HG03457 (cell line): ENCODE data around the gene ACSM6.
"Not testable (repeated sequence)": the region's sequence is repeated elsewhere in the genome, so short reads cannot be mapped to it uniquely, and the experiment has no call there.

Source experiments
- ATAC-seq: cut with Tn5 transposase; IDR thresholded peaks from one replicate; pipeline ENCODE4 v1.9.1; 2021; ENCODE audit warnings: moderate number of reproducible peaks; ENCODE audit not compliant: unreplicated experiment

The ACSM6 gene, protein sequence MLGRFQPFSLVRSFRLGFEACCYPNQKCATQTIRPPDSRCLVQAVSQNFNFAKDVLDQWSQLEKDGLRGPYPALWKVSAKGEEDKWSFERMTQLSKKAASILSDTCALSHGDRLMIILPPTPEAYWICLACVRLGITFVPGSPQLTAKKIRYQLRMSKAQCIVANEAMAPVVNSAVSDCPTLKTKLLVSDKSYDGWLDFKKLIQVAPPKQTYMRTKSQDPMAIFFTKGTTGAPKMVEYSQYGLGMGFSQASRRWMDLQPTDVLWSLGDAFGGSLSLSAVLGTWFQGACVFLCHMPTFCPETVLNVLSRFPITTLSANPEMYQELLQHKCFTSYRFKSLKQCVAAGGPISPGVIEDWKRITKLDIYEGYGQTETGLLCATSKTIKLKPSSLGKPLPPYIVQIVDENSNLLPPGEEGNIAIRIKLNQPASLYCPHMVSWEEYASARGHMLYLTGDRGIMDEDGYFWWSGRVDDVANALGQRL

GRCh38 chr10:95193944-95194343, at the start of gene ACSM6:
TSS of gene ACSM6 (plus strand) at chr10:95194238. CDS start at chr10:95194486, 248 bp downstream.
- ATAC-seq, result no peak

GRCh38 chr10:95168694-95169093, 25.3 kb upstream of the ACSM6 start:
- ATAC-seq, result no peak

DNA sequence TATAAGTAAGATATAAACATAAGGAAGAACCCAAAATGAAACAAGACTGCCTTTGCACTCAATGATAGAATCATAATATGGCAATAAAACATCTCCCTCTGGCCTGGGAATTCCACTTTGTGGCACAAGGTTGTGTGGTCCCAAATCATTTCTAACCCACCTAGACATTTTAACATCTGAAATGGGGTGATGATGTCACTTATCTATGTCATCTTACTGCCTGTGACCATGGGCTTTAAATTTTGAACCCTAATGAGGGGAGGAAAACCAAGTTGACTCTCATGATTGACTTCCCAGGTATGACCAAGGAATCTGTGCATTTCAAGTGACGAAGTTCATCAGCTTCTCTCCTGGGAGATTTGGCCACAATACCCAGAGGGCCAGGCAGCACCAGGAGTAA, 24.5 kb upstream of the ACSM6 start:
- no peak for ATAC-seq

- no peak for ATAC-seq
Observed at GRCh38 chr10:95170790-95171189, 23.2 kb upstream of the ACSM6 start.

DNA sequence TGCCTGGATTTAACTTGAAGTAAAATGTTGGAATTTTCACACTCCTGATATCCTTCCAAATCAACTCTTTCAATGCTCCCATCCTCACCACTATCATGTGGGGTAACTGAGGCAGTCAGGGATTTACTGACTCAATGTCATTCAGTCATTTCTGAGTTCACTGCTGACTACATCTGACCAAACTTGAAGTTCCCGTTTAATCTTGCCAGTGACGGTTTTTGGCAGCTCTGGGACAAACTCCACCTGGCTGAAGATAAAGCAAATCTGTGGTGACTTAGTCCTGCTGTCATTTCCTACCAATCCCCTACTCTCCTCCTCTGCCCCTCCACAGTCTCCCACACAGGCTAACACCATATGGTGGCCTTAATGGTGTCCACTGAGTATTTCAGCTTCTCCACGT, 22.7 kb upstream of the ACSM6 start:
- ATAC-seq, result no peak

GRCh38 chr10:95172851-95173250, 21.2 kb upstream of the ACSM6 start:
- no peak for ATAC-seq

- ATAC-seq, result no peak
Observed at GRCh38 chr10:95176101-95176500, 17.9 kb upstream of the ACSM6 start.

DNA sequence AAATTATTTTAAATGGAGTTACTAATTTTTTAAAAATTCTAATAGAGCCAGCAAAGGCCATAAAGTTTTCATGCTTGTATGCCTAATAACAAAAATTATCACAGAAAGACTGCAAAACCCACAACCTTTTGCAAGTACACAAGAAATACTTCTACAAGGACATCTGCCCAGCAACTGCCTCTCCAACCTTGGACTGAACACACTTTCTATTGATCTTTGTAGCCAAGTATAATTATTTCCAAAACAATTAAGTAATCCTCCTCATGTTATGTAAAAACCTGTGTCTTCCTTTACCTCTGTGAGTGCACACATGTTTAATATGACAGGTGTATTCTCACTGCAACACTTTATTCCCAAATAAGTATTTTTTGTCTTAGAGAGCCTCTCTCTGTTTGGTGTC, 16.6 kb upstream of the ACSM6 start:
- no peak for ATAC-seq

GRCh38 chr10:95178266-95178665, 15.8 kb upstream of the ACSM6 start:
- ATAC-seq, result no peak

GRCh38 chr10:95178797-95179196, 15.2 kb upstream of the ACSM6 start:
- no peak for ATAC-seq

DNA sequence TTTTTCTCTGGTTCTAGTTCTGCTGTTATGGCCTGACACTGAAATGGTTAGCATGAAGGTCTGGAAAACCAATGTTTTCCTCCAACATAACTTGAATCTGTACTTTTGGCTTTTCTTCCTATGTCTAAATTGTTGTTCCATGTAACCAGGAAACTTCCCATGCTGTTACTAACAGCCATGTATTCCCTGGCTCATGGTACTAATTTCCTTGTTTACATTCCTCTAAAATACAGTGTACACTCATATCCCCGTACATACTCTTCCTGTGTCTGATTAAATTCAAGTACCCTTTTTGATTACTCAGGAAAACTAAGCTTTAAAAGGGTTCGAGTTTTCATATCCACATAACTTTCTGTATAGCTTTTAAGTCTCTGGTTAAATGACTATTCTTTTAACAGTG, 12.3 kb upstream of the ACSM6 start:
- no peak for ATAC-seq

DNA sequence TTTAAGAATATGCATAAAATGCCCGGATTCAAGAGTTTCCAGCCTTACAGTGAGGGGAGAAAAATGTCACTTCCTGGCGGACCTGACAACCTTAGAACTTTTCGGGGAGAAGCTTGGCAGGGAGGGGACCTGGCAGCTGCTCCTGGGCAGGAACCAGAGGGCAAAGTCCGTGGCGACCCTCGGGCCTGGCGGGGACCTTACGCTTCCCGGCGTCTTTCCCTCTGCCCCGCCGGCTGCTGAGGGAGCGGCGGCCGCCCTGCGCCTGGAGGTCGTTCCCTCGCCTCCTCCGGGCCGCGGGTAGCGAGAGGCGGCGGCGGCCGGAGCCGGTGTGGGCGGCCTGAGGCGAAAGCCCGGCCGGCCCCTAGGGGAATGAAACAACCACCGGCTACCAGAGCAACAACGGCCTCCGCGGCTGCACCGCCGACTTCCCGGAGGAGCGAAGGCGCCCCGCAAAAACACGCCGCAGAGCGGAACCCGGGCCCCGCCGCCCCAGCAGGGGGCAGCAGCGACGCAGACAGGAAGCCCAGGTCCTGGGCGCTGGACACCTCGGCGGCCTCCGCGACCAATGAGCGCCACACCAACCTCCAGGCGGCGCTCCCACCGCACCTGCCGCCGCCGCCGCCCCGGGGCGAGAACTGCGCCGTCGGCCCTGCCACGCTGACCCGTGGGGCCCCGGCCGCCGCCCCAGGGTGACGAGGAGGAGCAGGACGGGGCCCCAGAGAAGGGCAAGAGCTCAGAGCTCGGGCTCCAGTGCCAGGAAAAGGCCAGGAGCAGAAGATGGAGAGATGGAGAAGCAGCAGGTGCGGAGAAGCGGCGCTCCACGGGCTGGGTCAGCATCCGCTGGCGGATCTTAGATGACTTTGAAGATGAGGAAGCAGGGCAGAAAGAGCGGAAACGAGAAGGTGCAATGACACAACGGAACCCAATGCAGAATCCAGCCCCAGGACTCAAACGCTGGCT, 10.5 kb upstream of the ACSM6 start:
- ATAC-seq, result peak; percentile 97

DNA sequence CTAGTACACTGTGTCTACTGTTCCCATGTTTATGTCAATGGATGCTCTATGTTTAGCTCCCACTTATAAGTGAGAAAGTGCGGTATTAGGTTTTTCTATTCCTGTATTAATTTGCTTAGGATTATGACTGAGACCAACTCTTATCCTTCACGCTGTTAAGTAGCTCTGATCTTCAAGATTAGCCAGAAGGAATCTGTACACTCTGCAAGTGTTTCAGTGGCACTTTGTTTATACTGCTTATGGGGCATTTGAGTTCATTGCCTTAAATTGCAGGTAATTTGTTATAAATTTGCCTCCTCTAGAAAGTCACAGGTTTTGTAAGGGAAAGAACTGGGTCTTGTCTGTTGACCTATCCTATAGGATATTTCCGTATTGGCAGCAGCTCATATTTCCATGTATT, 6.4 kb upstream of the ACSM6 start:
- ATAC-seq, result no peak

- ATAC-seq, result no peak
Observed at GRCh38 chr10:95188593-95188992, 5.4 kb upstream of the ACSM6 start.

DNA sequence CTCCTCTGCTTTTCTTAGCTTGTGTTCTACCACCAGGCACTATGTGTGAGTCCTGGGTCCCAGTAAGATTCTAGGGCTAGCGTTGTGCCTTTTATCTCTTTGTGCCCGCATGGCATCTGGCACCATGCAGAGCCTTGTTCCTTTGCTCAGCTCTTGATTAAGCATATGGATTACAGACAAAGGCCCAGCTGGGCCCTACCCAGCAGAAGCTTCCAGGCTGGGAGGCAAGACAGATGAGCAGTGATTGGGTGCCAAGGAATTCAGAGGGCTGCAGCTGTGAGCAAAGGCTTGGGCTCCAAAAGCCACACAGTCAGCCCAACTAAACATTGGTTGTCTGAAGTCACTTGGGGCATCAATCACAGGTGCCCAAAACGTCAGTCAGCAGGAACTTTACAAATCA, 2.0 kb downstream of the ACSM6 start:
- ATAC-seq, result no peak

DNA sequence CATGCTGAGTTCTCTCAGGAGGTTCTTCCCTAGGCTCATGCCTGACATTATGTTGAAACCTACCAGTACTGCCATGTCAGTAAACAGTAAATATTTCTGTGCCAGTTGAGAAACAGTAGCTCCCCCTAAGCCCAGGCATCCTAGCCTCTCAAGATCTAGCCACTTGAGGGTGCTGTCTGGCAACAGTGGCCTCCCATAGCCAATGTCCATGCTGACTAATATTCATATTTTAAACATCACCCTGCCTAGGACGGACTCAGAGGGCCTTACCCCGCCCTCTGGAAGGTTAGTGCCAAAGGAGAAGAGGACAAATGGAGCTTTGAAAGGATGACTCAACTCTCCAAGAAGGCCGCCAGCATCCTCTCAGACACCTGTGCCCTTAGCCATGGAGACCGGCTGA, 7.7 kb downstream of the ACSM6 start:
- no peak for ATAC-seq

- not testable (repeated sequence) for ATAC-seq
Observed at GRCh38 chr10:95202865-95203264, 8.8 kb downstream of the ACSM6 start.

GRCh38 chr10:95208702-95209391, 14.8 kb downstream of the ACSM6 start:
- ATAC-seq, result no peak

- ATAC-seq, result no peak
Observed at GRCh38 chr10:95209509-95210127, 15.6 kb downstream of the ACSM6 start.

GRCh38 chr10:95211606-95212279, 17.7 kb downstream of the ACSM6 start:
- ATAC-seq, result no peak
